ENCODE results near the gene MGMT.

MGMT gene

DNA sequence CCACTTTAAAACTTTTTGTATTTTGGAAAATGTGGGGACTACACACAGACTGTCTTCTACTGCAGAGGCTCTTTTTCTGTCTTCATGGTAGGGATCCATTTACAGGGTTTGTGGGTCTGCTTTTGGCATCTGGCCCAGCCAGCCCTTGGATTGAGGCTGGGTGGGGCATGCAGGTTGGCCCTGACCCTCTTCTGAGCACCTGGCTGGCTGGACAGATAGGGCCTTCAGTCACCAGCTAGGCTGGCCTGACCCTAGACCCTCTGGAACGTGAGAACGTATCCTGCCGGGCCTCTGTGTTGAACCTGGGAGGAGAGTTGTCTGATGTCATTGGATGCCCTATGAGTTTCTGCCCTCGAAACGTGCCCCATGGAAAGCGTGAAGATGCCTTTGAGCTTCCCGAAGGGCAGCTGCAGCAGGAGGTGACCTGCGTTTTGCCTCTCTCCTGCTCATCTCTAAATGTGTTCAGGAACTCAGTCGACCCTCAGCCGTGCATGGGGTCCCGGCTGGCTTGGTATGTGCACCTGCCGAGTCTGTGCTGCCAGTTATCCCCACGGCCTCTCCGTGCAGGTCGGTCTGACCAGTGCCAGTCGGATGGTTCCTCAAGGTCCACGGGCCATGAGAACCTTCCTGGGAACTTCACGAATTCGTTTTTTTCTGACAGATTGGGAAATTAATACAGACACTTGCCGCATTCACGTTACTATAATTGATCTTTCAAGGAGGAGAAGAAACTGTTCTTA is 74.9 kb downstream of the MGMT start:
- no peak for DNase-seq (ENCODE audit: low read depth in 4 of 4, low spot score in 1 of 4)

DNA sequence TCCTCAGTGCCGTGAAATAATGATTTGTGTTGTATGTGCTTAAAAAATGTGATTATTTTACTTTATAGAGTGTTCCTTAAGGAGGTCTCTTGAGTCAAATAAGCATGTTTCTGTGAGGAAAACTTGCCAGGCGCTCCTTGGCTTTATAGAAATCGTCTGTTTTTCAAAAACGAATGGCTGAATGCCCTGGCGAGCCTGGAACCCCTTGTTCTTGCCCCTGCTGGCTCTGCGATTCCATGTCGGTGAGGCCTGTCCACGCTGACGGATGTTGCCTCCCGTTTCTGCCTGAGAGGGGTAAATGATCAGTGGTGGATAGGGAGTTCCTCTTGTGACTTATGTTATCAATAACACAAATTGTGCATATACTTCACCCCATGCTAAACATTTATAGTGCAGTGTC is 75.5 kb downstream of the MGMT start:
- DNase-seq (ENCODE audit: low read depth in 4 of 4, low spot score in 1 of 4), result no peak

- no peak for DNase-seq (ENCODE audit: low read depth in 4 of 4, low spot score in 1 of 4)
Measured at GRCh38 chr10:129544205-129545202, 77.5 kb downstream of the MGMT start.

GRCh38 chr10:129545261-129545660 is 78.2 kb downstream of the MGMT start:
- DNase-seq (ENCODE audit: low read depth in 4 of 4, low spot score in 1 of 4), result no peak

GRCh38 chr10:129546106-129546505 is 79.1 kb downstream of the MGMT start:
- no peak for DNase-seq (ENCODE audit: low read depth in 4 of 4, low spot score in 1 of 4)

DNA sequence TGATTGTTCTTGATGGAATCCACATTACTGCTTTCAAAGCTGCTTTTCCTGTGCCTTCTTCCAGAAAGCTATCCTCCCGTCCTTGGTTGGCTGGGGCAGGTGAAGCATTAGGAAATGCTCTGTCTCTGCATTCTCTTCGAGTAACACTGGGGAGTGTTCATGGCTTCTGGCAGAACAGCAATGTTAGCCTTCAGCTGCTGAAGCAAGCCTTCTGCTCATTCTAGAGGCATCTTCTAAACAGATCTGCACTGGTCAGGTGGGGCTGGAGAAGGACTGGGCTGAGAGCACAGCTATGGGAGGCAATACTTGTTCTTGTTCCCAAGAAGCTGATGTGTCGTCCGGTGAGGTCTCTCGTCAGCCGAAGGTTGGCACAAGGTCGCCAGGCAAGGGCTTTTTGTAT is 80.6 kb downstream of the MGMT start:
- no peak for DNase-seq (ENCODE audit: low read depth in 4 of 4, low spot score in 1 of 4)

DNA sequence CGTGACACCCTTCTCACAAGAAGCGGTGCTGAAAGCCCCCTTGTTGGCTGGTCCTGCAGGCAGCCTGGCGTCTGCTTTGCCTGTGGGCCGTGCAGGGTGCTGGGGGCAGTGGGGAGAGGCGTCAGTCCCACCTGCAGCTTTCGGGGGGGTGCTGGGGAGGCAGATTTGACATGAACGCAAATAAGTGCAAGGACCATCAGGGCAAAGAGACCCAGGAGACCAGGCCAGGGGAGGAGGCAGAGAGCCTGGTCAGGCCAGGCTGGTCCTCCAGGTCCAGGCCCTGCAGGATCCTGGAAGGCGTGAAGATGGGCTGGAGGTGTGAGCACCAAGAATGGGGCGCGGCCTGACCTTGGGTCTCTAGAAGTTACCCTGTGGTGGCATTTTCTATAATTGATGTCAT is 81.6 kb downstream of the MGMT start:
- DNase-seq (ENCODE audit: low read depth in 4 of 4, low spot score in 1 of 4), result no peak

GRCh38 chr10:129550076-129550475 is 83.0 kb downstream of the MGMT start:
- no peak for DNase-seq (ENCODE audit: low read depth in 4 of 4, low spot score in 1 of 4)

DNA sequence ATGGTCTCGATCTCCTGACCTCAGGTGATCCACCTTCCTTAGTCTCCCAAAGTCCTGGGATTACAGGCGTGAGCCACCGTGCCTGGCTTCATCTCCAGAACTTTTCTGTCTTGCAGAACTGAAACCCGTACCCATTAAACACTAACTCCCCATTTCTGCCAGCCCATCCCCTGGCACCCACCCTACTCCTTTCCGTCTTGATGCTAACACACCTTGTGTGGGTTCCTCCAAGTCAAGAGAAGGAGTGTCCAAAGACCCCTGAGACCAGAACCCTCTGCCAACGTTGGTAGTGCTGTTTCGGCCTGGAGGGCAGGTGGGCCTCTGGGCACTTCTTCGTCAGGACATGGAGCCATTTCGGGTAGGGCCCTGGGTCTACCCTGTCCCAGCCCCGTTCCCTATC is 83.6 kb downstream of the MGMT start:
- no peak for DNase-seq (ENCODE audit: low read depth in 4 of 4, low spot score in 1 of 4)

- no peak for DNase-seq (ENCODE audit: low read depth in 4 of 4, low spot score in 1 of 4)
Measured at GRCh38 chr10:129552119-129552518, 85.1 kb downstream of the MGMT start.

GRCh38 chr10:129553928-129554327 is 86.9 kb downstream of the MGMT start:
- no peak for DNase-seq (ENCODE audit: low read depth in 4 of 4, low spot score in 1 of 4)

DNA sequence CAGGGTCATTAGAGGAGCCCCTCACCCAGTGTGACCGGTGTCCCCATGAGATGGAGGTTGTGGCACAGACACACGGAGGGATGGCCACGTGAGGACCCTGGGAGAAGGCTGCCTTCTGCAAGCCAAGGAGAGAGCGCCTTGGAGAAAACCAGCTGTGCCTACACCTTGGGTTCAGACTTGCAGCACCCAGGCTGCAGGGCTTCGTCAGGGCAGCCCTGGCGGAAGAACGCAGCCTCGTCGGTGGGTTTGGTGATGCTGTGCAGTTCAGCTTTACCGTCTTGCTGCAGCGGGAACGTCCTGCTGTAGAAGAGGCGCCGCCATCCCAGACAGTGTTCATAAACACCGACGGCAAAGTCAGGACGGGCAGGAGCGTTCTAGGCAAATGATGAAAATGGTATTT is 89.3 kb downstream of the MGMT start:
- no peak for DNase-seq (ENCODE audit: low read depth in 4 of 4, low spot score in 1 of 4)

DNA sequence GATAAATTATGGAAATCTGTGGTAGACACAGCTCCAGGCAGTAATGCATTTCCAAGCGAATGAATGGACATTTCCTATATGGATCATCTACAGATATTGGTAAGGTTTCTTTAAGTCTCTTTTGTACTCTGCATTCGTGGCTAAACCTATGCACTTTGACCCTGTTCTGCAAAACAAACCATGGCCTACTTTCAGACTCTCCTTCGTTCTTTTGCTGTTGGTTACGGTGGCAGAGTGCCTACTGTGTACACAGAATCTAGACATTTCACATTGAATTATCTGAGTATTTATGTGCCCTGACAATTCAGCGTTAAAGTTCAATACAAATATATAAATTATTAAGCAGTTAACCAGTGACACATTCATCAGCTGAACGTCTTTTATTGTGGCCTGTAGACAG is 93.3 kb downstream of the MGMT start:
- no peak for DNase-seq (ENCODE audit: low read depth in 4 of 4, low spot score in 1 of 4)

DNA sequence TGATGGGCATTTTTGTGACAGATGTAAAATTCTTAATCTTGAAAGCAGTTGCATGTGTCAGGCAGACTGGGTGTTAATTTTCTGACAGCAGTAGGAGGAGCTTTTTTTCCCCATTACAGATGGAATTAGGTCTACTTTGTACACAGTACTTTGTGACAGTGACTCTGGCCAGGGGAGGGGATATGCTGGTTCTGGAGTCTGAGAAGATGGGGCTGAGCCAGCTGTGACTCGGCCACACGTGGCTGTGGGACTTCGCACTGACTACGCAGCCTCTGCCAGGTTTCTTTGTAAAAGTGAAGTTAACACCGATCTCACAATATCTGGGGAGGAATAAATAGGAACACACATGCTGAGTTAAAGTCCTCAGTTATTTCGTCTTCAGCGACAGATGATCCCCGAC is 95.4 kb downstream of the MGMT start:
- no peak for DNase-seq (ENCODE audit: low read depth in 4 of 4, low spot score in 1 of 4)

- DNase-seq (ENCODE audit: low read depth in 4 of 4, low spot score in 1 of 4), result no peak
Measured at GRCh38 chr10:129564923-129565322, 97.9 kb downstream of the MGMT start.

GRCh38 chr10:129568583-129569344 is 101.7 kb downstream of the MGMT start:
- no peak for DNase-seq (ENCODE audit: low read depth in 4 of 4, low spot score in 1 of 4)

DNA sequence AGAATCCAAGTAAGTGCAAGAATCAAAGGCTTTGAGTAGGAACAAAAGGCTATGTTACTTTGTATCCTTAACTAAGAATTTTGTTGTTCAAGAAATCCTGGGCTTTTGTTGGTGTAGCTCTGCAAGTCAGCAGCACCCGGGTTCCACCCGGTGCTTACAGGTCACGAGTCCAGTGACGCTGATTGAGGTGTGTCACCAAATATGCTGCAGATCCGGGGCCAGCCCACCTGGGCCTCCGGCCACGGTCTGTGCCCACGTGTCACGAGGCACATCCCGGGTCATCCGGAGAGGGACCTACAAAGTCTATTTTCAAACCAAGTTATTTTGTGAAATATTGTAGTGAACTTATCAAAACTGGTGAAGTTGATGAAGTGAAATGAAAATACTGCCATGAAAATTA is 103.1 kb downstream of the MGMT start:
- DNase-seq (ENCODE audit: low read depth in 4 of 4, low spot score in 1 of 4), result no peak

- DNase-seq (ENCODE audit: low read depth in 4 of 4, low spot score in 1 of 4), result no peak
Measured at GRCh38 chr10:129579228-129579627, 112.2 kb downstream of the MGMT start.

- DNase-seq (ENCODE audit: low read depth in 4 of 4, low spot score in 1 of 4), result no peak
Measured at GRCh38 chr10:129580010-129580409, 113.0 kb downstream of the MGMT start.

GRCh38 chr10:129580901-129581300 is 113.9 kb downstream of the MGMT start:
- DNase-seq (ENCODE audit: low read depth in 4 of 4, low spot score in 1 of 4), result no peak

DNA sequence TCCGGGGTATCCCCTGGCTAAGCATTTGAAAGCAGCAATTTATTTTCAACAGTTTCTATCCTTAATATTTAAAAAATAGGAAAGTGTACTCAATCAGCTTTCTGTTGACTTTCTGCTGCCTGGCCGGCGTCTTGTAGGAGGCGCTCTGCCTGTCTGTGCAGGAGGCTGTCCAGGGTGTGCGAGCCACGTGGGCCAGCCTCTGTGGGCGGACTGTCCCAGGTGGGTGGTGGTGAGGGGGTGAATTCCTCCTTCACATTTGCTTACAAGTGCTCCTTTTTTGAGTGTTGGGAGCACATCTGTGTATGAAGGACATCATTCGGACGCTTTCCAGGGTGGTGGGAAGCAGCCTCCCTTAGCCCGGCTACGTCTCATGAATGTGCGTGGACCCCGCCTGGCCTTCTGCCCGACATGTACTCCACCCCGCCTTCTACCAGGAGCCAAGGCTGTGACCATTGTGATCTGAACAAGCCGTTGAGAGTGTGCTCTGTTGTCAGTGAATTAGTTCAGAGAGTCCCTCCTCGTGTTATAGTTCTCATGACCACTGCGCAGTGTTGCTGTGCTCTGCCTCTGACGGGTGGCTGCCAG is 114.9 kb downstream of the MGMT start:
- no peak for DNase-seq (ENCODE audit: low read depth in 4 of 4, low spot score in 1 of 4)
